NCI-H2171 (cell line): ENCODE data around the gene ZFAND2A.

Source experiments
- DNase-seq: peaks from one replicate; lab custom pipeline; 2025; lab: John Stamatoyannopoulos, UW

The ZFAND2A gene

GRCh38 chr7:1106063-1106792 lies 53.8 kb downstream of the ZFAND2A start:
- no peak for DNase-seq

- no peak for DNase-seq
These were observed 54.8 kb downstream of the ZFAND2A start for GRCh38 chr7:1105189-1105588.

GRCh38 chr7:1104516-1105179 lies 55.3 kb downstream of the ZFAND2A start:
- DNase-seq, result no peak

GRCh38 chr7:1103789-1104515 lies 56.0 kb downstream of the ZFAND2A start:
- no peak for DNase-seq

- no peak for DNase-seq
These were observed 56.8 kb downstream of the ZFAND2A start for GRCh38 chr7:1103009-1103788.
